Prostate gland (tissue), 2 donors: Measurements from ENCODE around the gene FNBP1. TPM values are rescaled to one million over a fixed set of nuclear protein-coding genes. Genes with fewer than 3 reads are reported as not detected.
"Not testable (repeated sequence)": the region's sequence is repeated elsewhere in the genome, so short reads cannot be mapped to it uniquely, and the experiment has no call there.

Experiments used
- DNase-seq: peaks from one replicate; pipeline ENCODE4 v3.0.0-alpha.2; 2019; ENCODE audit warnings: low spot score
- H3K27ac ChIP-seq, 2 donors: fragments of 200-600 bp; sonication (generic); 2 replicates each; pipeline ENCODE4 v1.5.1; 2017 to 2019
- H3K27me3 ChIP-seq: fragments of 200-600 bp; sonication (generic); replicated peaks from 2 replicates; pipeline ENCODE4 v1.5.1; 2019; ENCODE audit not compliant: insufficient read depth
- H3K36me3 ChIP-seq, 2 donors: fragments of 200-600 bp; sonication (generic); 1 replicate in 1 of 2; 2 replicates in 1 of 2; pipeline versions ENCODE4 v1.5.1 to v1.8.1; 2017 to 2019
- H3K4me1 ChIP-seq: fragments of 200-600 bp; sonication (generic); replicated peaks from 2 replicates; pipeline ENCODE4 v1.5.1; 2019
- H3K4me3 ChIP-seq, 2 donors: fragments of 200-600 bp; sonication (generic); 2 replicates each; pipeline ENCODE4 v1.5.1; 2017 to 2019
- H3K9me3 ChIP-seq: fragments of 200-600 bp; sonication (generic); 2 replicates; pipeline ENCODE4 v1.5.1; 2017
- POLR2A ChIP-seq: fragments of 450-650 bp; IDR thresholded peaks from one replicate; pipeline ENCODE4 v1.6.1; 2016; ENCODE audit warnings: antibody characterized with exemption, mild to moderate bottlenecking
- POLR2AphosphoS5 ChIP-seq: sonication (generic); formaldehyde crosslinking; IDR thresholded peaks from one replicate; pipeline ENCODE4 v1.6.1; 2017; ENCODE audit warnings: antibody characterized with exemption
- WGBS: methylation state at CpG from one replicate; pipeline ENCODE4 v1.1.5; 2018; 5-methylcytosine and 5-hydroxymethylcytosine counted together
- intact Hi-C: fragments of 100-400 bp; cut with DNase I; formaldehyde crosslinking; loops from one replicate; pipeline ENCODE4 v1.14.2; 2022
- total RNA-seq, 2 donors: library from RNA; depleted of rRNA; stranded (reverse); fragments of >200 nt; gene quantifications; one replicate each; pipeline ENCODE4 v1.1.0, GENCODE V29; 2016
- TF ChIP-seq, protein P1 (sequence below), 4 experiments: fragments of 200-600 bp in 2 of 4; fragments of 450-650 bp in 2 of 4; sonication (generic) in 2 of 4; IDR thresholded peaks; 1 replicate in 3 of 4; 2 replicates in 1 of 4; pipeline ENCODE4 v1.5.1; 2016 to 2019; ENCODE audit warnings: antibody characterized with exemption in 4 of 4, mild to moderate bottlenecking in 2 of 4, moderate library complexity in 2 of 4

Gene FNBP1
- total RNA-seq, 2 donors from 2014 or later, result 34.6 to 93.7 TPM

DNA sequence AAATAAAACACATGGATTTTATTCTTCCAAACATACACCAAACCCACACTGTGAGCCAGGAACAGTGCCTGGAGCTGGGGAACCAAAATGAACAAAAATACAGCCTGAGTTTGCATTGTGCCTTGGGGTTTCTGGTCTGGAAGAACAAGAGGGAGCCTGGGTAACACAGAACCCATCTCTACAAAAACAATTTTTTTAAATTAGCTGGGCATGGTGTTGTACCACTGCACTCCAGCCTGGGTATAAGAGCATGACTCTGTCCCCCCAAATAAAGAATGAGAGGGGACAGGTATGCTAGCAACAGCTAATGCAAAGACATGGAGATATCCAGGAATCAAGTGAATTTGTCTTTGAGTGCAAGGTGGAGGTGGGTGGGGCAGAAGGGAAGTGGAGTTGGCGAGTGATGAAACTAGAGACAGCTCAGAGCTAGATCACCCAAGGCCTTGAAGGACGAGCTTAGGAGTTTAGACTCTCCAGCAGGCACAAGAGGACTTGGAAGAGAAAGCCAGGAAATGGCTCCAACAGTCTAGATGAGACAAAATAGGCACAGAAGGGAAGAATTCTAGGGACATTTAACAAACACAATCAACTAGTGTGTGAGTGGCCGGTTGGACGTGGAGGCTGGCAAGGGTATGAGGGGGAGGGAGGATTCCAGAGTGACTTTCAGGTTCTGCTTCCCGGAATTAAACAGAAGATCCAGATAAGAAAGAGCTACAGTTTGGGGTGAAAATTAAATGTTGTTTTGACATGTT lies 47.4 kb downstream of the FNBP1 start:
- no peak for DNase-seq
- H3K36me3 ChIP-seq, result no peaks in the 10 kb centered on the region
- 51% methylated on average over 5 of the region's 5 CpGs for WGBS
- peak overlapping the region in 1 of 2 donors; percentile 19 for H3K27ac ChIP-seq
- H3K27me3 ChIP-seq, result no peaks in the 10 kb centered on the region
- H3K4me1 ChIP-seq, result no peaks in the 10 kb centered on the region
- no peak overlapping the region for H3K4me3 ChIP-seq
- no peaks in the 10 kb centered on the region for H3K9me3 ChIP-seq
- TF ChIP-seq POLR2AphosphoS5, result no peak
- TF ChIP-seq, protein P1, sequence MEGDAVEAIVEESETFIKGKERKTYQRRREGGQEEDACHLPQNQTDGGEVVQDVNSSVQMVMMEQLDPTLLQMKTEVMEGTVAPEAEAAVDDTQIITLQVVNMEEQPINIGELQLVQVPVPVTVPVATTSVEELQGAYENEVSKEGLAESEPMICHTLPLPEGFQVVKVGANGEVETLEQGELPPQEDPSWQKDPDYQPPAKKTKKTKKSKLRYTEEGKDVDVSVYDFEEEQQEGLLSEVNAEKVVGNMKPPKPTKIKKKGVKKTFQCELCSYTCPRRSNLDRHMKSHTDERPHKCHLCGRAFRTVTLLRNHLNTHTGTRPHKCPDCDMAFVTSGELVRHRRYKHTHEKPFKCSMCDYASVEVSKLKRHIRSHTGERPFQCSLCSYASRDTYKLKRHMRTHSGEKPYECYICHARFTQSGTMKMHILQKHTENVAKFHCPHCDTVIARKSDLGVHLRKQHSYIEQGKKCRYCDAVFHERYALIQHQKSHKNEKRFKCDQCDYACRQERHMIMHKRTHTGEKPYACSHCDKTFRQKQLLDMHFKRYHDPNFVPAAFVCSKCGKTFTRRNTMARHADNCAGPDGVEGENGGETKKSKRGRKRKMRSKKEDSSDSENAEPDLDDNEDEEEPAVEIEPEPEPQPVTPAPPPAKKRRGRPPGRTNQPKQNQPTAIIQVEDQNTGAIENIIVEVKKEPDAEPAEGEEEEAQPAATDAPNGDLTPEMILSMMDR (IDR thresholded peaks at IDR 0.05), result no peak
- TF ChIP-seq POLR2A, result no peak
- intact Hi-C loops, result no loop called here

DNA sequence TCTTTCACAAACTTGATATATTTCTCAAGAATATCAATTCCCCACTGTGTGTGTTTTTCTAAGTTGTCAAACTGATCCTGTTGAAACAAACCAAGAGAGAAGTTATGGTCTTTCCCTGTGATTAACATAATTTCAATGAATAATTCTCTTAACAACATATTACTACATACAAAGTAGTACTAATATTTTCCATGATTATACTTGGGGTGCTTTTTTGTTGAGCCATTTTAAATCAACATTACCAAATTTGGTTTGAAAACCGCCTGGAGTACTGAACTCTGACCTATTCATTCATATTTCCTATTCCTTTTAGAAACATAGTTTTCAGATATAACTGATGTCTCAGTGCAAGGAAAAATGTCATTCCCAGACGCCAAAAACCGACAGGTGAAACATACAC lies 48.1 kb downstream of the FNBP1 start:
- no peak overlapping the region for H3K4me3 ChIP-seq
- H3K9me3 ChIP-seq, result no peaks in the 10 kb centered on the region
- no peaks in the 10 kb centered on the region for H3K36me3 ChIP-seq
- TF ChIP-seq POLR2AphosphoS5 (no peak), POLR2A (no peak)
- TF ChIP-seq, protein P1 (IDR thresholded peaks at IDR 0.05), result no peak
- peak overlapping the region in 1 of 2 donors; percentile 19 for H3K27ac ChIP-seq
- no peaks in the 10 kb centered on the region for H3K27me3 ChIP-seq
- no peak for DNase-seq
- WGBS, result 63% methylated on average over 3 of the region's 3 CpGs
- intact Hi-C loops, result no loop called here
- no peaks in the 10 kb centered on the region for H3K4me1 ChIP-seq

DNA sequence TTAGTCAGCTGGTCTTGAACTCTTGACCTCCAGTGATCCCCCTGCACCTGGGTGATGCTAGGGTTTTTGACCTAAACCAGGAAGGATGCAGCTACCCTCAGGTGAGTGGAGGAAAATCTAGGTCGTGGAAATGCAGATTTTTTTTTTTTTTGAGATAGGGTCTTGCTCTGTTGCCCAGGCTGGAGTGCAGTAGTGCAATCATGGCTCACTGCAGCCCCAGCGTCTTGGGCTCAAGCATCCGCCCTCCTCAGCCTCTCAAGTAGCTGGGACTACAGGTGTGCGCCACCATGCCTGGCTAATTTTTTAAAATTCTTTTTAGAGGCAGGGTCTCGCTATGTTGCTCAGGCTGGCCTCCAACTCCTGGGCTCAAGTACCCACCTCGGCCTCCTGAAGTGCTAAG lies 51.9 kb downstream of the FNBP1 start:
- H3K4me1 ChIP-seq, H3K36me3 ChIP-seq, H3K27ac ChIP-seq, DNase-seq, H3K4me3 ChIP-seq, intact Hi-C loops, H3K27me3 ChIP-seq, H3K9me3 ChIP-seq: not testable (repeated sequence)
- 94% methylated on average over 6 of the region's 6 CpGs for WGBS

DNA sequence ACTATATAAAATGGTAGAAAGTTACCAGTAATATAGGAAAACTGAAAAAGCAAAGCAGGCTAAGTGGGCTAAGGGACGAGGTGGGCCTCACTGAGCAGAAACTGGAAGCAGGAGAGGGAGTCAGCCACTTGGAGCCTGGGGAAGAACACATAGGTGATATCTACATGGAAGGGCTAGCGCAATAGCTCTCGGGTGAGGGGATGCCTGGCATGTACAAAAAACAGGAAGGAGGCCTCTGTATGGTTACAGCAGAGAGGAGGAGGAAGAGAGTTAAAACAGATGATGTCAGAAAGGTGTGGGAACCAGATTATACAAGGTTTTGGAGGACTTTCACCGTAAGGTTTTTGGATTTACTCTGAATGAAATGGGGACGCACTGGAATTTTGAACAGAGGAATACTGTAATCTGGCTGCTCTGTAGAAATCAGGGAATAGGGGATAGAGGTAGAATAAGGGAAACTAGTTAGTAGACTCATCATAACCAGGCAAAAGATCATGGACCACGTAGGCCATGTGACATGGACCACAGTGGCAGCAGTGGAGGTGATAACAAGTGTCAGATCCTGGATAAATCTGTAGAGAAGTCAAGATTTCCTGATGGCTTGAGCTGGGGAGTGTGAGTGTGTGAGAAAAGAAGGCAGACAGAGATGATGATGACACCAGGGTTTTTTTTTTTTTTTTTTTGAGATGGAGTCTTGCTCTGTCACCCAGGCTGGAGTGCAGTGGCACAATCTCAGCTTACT lies 52.5 kb downstream of the FNBP1 start:
- H3K9me3 ChIP-seq, result no peaks in the 10 kb centered on the region
- no peak overlapping the region for H3K4me3 ChIP-seq
- H3K27ac ChIP-seq, result no peak overlapping the region
- no peaks in the 10 kb centered on the region for H3K27me3 ChIP-seq
- 73% methylated on average over 6 of the region's 6 CpGs for WGBS
- intact Hi-C loops, result no loop called here
- no peak for DNase-seq
- TF ChIP-seq, protein P1 (IDR thresholded peaks at IDR 0.05), result no peak
- TF ChIP-seq POLR2AphosphoS5 (no peak), POLR2A (no peak)
- no peaks in the 10 kb centered on the region for H3K36me3 ChIP-seq
- H3K4me1 ChIP-seq, result no peaks in the 10 kb centered on the region

DNA sequence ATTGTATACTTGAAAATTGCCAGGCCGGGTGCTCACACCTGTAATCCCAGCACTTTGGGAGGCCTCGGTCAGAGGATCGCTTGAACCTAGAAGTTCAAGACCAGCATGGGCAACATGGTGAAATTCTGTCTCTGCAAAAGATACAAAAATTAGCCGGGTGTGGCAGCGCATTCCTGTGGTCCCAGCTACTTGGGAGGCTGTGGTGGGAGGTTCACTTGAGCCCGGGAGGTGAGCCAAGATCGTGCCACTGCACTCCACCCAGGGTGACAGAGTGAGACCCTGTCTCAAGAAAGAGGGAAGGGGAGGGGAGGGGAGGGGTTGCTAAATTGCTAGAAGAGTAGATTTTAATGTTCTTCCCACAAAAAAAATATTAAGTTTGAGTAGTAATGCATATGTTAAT lies 53.2 kb downstream of the FNBP1 start:
- Histone ChIP-seq H3K36me3 (no peaks in the 10 kb centered on the region), H3K4me1 (no peaks in the 10 kb centered on the region), H3K4me3 (no peak overlapping the region), H3K27me3 (no peaks in the 10 kb centered on the region), H3K9me3 (no peaks in the 10 kb centered on the region), H3K27ac (no peak overlapping the region)
- TF ChIP-seq POLR2AphosphoS5 (no peak), POLR2A (no peak)
- intact Hi-C loops, result no loop called here
- DNase-seq, result no peak
- 61% methylated on average over 7 of the region's 7 CpGs for WGBS
